Right lobe of liver (tissue), 4 donors: ENCODE measurements around the gene ABHD12.

ENCODE experiments used
- POLR2A ChIP-seq: fragments of 450-650 bp; IDR thresholded peaks from one replicate; pipeline ENCODE4 v1.6.1; 2017; ENCODE audit warnings: antibody characterized with exemption, mild to moderate bottlenecking
- TF ChIP-seq, protein P1 (sequence below), 4 donors: fragments of 200-600 bp in 3 of 4; fragments of 450-650 bp in 1 of 4; IDR thresholded peaks; one replicate each; pipeline versions ENCODE4 v1.5.1 to v1.8.0; 2016 to 2022; ENCODE audit warnings: antibody characterized with exemption in 4 of 4, mild to moderate bottlenecking in 2 of 4
- donor health status: DM: no; HTN: no; CAD: no.
- donor health status: DM: no; HTN: no; CAD: no.
- donor health status: DM: no; HTN: yes; CAD: no.

GRCh38 chr20:25316506-25317190, 74.0 kb downstream of the ABHD12 start:
- TF ChIP-seq, protein P1, sequence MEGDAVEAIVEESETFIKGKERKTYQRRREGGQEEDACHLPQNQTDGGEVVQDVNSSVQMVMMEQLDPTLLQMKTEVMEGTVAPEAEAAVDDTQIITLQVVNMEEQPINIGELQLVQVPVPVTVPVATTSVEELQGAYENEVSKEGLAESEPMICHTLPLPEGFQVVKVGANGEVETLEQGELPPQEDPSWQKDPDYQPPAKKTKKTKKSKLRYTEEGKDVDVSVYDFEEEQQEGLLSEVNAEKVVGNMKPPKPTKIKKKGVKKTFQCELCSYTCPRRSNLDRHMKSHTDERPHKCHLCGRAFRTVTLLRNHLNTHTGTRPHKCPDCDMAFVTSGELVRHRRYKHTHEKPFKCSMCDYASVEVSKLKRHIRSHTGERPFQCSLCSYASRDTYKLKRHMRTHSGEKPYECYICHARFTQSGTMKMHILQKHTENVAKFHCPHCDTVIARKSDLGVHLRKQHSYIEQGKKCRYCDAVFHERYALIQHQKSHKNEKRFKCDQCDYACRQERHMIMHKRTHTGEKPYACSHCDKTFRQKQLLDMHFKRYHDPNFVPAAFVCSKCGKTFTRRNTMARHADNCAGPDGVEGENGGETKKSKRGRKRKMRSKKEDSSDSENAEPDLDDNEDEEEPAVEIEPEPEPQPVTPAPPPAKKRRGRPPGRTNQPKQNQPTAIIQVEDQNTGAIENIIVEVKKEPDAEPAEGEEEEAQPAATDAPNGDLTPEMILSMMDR (IDR thresholded peaks at IDR 0.05): no peak
- TF ChIP-seq POLR2A: no peak
